GM19324 (cell line): ENCODE measurements around the gene SYTL2.

ENCODE experiments used
- ATAC-seq: cut with Tn5 transposase; IDR thresholded peaks from one replicate; pipeline ENCODE4 v1.9.1; 2021; ENCODE audit warnings: mild to moderate bottlenecking, moderate library complexity; ENCODE audit not compliant: unreplicated experiment, low FRiP score

The SYTL2 gene

DNA sequence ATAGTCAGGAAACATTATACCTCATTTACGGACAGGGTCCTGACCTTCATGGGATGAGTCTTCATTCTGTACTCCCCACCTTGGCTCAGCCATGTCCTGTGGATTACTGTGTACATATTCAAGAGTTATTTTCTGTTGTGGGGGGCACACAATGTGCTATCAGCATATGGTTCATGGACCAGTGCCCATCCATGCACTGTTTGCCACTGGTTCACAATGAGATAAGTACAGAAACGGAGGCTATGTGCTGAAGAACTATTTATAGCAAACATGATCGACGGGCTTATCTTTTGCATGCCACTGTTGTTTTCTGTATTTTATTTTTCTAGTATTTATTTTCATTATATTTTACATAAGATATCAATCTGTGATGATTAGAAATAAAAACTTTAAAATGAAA is 68.6 kb downstream of the SYTL2 start:
- ATAC-seq = no peak

DNA sequence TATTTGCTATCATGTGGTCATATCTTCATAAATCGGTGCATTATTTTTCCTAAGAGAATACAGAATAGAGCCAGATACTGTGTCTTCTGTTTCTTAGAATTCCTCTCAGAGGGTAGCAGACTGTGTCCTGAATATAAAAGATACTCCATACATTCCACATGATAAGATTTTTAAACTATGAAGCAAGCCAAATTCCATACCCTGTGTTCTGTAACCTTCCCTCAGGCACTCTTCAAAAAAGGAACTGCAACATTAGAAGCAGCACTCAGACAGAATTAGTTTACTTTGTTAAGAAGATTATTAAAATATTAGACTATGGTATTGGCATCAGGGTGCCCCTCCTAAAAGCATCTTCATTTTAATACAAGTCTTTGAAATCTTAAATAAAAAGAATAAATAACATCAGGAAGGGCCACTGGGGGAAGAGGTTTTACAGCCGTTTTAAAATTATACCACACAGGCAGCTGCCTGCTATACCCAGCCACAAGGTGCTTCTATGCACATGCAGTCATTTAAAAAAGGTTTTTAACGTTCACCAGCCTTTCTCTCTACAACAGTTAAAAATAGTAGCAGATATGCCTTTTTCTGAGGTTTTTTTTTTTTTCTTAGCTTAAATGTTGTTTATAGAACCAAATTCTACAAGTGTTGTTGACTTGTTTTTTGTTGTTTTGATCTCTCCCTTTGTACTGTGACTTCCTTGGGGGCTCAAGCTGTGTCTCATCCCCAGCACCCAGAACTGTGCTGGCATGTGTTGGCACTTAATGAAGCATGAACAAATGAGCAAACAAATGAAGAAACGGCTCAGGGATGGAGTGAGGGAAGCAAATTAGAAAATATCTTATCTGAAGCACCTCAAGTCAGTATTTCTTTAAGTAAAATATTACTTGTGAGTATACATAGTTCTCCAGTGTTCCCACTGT is 70.2 kb downstream of the SYTL2 start:
- no peak for ATAC-seq

DNA sequence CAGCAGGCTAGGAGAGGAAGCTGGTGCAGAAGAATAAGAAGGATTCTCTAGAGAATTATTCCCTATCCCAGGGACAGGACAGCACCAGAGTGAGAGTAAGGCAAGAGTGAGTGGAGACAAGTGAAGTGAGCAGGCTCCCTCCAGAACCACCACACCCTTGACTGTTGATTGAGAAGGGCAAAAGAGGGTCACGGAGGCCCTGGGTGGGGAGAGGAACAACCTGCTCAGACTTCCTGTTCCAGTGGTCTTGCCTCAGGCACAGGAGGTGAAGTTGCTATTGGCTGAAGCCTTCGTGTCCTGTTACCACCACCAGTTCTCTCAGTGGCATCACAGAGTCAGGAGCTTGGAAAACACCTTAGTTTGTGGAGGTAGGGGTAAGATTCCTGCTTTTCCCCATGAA is 73.2 kb downstream of the SYTL2 start:
- no peak for ATAC-seq

DNA sequence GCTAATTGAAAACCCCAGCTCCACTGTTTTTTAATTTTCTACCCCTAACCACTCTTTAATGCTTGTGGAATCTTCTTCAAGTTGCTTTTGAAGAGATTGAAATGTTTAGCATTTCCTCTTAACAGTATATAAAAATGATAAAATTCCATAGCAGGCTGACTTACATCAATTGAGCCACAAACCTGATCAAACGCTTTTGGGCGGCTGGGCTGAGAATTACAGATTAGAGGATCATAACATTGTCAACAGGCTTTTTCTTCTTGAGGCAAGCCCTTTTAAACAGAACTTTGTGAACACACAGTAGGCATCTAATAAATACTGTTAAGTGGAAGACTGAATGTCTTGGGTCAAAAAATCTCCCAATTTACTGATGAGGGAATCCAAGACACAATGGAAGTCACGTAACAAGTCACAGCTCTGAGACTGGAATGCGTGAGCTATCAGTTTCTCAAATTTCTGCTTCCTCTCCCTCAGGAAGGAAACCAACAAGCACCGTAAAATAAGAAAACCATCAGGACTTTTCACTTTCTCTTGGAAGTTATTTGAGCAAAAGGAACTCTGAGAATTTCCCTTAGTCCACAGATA is 75.0 kb downstream of the SYTL2 start:
- no peak for ATAC-seq

DNA sequence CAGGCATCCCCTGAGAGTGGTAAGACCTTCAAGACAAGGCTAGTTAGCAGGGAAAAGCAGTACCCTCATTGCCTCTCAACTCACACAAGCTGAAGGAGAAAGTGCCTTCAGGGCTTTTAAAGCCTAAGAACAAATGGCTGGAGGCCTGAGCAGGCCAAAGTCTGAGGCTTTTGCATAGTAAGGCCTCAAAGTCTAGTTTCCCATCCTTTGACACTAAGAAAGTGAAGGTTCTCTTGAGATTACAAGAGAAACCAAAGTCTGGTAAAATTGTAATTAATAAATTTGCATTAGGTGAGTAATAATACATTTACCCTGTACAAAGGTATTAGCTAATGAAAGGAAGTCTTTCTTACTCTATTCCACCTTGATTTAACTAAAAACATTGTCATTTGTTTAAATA is 78.0 kb downstream of the SYTL2 start:
- ATAC-seq = peak; percentile 94

DNA sequence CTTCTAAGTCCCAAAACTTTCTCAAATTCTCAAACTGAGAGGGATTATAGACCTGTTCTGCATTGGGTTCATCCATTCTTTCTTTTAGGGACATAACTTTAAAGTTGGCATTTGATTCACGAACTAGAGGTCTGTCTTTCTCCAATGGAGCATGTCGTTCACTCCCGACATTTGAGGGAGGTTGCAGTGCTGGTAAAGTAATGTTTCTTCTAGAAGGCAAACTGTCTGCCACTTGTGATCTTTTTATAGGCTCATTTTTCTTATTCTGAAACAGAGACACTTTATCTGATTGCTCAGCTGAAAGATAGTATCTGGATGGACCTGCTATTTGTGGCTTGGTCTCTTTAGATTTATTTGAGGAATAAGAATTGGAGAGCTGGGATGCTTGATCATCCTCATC is 84.6 kb downstream of the SYTL2 start:
- ATAC-seq = no peak

DNA sequence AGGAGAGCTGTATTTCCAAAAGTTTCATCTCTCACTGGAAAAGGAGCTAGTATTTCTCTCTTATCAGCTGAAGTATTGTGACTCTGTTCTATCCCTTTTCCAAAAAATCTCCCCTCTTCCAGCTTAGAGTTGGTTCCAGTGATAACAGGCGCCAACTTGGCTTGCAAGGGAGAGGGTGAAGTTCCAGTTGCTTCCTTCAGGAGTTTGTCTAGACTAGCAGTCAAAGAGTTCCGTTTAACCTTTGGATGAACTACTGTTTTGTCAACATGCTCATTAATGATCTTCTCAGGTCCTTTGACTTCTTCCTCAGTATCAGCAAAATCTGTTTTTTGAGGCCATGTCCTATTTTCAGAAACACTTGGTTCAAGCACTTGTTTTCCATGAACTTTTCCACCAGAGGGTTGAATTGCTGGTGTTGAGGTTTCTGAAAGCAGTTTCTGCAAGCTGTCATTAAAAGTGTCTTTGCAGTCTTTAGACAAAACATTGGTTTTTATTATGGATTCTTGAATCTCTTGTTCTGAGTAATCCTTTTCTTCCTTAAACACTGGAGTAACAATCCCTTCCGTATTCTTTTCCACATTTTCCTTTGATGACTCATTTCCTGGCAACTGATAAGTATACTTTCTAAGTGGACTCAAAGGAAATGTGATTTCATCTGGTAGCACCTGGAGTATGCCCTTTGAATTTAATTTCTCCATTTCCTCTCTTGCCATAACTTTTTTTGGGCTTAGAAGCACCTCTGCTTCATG is 85.3 kb downstream of the SYTL2 start:
- ATAC-seq = no peak

DNA sequence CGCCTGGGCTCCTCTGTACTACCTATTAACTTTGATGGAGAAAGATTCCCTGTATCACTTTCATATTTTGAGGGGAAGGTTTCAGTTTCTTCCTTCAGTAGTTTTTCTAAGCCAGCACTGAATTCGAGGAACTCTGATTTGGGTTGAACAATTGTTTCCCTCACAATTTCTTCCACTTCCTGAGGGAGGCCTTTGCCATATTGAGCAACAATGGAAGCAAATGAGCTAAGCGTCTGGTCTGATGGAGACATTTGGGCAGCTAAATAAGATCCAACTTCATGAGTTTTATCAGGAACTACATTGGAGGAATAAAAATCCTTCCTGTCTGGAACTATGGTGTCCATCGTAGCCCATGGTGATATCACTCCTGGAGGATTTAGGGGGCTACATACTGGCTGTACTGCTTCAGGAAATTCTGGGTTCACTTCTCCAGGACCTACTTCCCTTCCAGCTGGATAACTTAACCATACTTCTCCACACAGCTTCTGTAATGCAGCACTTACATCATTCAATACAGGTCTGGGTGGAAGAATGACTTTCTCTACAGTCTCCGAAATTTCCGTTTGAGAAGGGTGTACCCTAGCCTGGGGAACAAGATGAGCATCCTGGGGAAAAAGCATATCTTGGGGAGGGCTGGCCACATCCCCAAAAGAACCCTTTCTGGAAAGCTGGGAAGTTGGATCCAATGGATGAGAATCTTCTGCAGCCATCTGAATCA is 86.0 kb downstream of the SYTL2 start:
- ATAC-seq = no peak

DNA sequence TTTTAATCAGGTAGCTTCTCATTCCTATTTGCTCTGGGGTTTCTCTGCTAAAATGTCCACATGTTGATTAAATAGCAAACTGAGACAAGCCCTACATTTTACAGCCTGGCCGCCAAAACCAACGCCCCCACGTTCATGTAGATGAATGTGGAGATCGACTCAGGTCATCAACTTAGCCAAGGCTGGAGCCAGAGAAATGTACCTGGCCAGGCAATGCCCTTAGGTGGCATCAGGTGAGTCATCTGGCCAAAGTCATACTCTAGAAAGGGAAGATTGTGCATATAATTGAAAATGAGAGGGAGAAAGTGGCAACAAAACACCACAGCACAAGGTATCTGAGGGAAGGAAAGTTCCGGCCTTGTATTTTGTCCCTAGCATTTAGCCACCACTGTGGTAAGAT is 87.9 kb downstream of the SYTL2 start:
- no peak for ATAC-seq

DNA sequence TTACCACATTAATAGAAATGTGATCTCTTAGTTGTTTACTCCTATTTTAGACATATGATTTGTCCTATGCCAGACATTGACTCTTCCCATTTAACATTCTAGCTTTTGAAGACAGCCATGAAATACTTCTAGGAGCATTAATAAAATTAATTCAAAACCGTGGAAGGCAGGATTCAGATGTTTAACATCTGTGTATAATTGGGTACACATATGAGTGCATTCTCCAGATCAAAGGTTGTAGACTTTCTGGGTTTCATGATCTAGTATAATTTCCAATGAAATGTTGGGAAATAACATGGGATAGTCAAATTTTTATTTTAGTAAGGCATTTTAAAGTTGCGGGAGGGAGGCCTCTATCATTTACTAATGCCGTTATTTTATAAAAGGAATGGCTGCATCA is 89.8 kb downstream of the SYTL2 start:
- no peak for ATAC-seq

DNA sequence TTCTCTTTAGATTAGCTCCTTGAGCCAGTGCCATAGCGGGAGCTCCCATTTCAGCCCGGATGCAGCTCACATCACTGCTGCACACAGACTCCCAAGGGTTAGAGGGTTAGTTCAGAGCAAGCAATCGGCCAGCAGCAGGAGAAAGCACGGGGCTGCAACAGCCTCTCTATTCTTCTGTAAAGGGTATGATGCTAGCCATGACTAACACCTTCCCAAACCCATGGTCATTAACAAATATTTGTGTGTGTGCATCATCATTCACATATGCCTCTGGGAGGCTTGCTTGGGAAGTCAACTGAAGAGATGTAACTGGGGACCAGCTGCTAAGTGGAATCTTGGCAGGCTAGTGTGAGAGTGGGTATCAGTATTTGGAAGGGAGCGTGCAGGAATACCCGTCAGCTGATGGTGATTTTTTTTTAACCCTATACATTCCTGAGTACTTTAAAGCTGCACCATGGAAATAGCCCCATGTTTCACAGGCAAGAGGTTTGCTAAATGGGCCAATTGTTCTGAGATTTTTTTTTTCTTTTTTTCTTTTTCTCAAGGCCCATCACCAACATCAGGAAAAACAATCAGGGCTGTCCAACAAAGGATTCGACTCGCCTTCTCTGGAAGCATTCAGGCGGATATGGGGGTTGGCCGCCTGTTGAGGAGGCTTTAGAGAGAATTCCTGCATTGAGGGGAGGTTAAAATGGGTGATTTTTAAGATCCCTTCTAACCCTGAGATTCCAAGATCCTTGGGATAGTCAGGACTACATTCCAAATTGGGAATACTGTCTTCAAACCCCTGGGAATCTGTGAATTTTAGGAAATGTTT is 91.7 kb downstream of the SYTL2 start:
- no peak for ATAC-seq

DNA sequence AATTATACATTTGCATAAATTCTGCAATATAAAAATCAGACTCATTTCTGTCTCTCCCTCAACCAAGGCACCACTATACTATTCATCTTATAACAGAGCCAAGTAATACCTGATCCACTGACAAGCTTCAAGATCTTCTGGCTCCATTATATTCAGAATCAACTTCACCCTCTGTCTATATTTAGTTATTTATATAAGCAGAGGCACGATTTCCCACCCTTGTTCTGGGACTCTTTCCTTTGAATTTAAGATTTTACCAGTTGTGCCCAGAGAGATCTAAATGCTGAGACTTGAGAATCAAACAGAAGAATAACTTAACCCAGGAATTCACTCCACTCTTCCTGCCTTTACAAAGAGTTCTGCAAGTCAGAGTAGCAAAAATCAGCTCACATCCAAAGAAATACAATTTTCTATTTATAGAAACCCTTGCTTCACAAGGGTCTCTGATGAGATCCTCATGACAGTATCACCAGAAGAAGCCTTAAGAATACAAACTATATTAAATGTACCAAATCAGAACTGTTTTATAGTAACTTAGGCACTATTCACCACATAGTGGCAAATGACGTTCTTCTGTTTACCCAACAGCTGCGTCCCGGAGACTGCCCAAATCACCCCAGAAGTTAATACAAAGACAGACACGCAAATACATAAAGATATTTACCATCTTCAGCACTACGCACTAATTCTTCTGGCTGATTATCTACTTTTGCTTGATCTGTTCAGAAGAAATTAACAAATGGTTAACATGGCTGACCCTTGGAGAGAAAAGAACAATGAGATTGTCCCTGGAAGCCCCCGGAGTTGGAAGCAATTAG is 92.6 kb downstream of the SYTL2 start:
- no peak for ATAC-seq

DNA sequence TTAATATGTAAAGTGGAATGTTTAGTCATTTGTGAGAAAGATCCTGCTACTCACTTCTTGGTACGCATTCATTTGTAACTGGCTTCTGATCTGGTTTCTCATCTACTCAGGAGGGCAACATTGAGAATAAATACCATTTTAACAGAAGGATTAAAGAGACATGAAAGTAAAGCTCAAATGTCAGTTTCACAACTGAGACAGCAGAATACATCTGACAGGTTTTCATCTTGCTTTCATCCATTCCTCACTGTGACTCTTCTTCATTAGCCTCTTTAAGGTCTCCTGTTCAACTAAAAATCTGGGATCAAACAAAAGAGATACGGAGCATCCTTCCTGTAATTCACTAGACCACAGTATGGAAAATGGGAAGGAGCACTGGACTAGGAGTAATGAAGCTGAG is 93.5 kb downstream of the SYTL2 start:
- no peak for ATAC-seq

DNA sequence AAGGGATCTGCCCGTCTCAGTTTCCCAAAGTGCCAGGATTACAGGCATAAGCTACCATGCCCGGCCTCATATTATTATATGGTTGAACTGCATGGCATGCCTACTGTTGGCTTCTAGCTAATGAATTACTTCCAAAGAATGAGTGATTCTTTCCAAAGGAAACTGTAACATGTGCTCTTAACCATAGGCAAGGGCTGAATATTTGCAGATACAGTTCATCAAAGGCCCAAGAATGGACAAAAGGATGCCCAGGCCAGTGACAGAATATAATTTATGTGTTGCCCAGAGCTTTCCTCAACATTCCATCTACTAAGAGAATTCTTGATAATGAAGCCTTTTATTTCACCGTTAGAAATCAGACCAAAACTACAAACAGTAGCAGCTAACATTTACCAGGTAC is 98.0 kb downstream of the SYTL2 start:
- no peak for ATAC-seq

DNA sequence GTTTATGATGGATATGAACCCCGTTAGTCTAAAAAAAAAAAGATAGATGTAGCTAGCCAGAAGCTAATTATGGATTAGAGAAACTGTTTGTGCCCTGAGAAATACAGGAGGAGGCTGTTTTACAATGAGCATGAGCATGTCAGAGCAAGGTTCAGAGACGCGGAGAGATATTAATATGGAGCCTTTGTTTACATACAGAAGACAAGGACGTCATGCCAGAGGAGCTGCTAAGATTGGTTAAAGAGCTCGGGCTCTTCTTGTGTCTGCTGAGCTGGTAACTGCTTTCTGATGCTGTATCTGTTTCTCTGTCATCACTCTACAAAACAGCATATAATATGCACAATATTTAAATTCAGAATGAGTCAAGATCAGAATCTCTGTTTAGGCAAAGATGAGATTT is 100.0 kb downstream of the SYTL2 start:
- ATAC-seq = no peak

DNA sequence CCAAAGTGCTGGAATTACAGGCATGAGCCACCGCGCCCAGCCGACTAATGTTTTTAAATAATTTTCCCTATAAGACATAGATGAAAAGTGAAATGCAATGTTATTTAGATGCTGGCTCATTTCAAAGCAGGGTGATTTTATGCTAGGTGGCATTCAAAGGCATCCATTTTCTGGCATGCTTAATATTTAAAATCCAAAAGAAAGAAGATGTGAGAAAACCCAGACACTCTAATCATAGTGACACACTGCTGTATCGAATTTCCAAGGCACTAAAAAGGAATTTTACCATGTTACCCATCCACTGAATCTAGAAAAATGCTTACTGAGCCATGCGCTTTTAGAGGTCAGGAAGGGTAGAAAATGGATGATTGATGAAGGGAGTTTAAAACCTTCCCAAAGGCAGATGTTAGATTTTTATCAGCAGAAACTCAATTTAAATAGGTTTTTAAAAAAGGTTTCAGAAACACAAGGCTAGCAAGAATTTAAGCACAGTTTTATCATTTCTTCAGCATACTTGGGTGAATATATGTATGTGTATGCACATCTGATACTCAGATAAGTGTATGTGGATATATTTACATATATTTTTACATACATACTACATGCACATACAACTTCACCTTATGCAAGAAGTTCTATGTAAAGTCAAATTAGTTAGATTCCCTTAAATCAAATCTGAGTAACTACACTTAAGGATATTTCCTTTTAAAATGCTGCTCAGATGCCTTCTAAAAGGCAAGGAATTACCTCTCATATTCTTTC is 100.8 kb downstream of the SYTL2 start:
- no peak for ATAC-seq

DNA sequence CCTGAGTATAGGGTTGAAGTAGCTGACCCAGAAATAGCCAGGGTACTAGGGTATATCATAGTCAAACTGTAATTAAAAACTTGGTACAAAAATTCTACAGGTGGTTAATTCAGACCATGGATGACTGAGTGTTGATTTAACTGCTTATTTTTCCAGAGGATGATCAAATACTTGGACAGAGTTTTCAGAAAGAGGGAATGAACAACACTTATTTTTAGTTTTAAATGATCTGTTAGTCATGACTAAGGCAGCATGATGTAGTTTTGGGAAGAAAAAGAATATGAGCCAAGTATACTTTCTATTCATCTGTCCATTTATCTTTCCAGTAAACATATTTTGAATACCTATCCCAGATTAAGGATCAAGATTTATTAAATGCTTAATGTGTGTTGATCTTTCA is 105.1 kb downstream of the SYTL2 start:
- no peak for ATAC-seq

DNA sequence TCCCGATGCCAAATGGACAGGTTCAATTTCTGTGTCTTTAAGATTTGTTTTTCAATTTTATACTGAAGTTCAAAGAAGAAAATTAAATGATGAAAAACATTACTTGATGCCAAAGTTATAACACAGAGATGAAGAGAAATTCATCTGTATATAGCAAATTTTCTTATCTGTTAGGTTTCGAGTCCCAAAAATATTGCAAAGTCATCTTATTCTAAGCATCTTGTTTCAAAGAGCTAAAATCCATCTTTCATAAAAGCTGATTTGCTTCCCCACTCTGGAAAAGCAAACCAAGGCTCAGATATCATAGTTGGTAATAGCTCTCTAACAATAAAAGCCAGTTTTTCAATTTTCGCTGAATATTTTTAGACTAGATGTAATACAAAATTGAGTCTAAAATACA is 106.0 kb downstream of the SYTL2 start:
- no peak for ATAC-seq
